Measurements from ENCODE around the gene STS. TPM values are rescaled to one million over a fixed set of nuclear protein-coding genes. Genes with fewer than 3 reads are reported as not detected.

Gene STS
- total RNA-seq, 1 donor from 2014 or later, result 3.9 TPM

- H3K36me3 ChIP-seq (ENCODE audit: insufficient read depth, low read length), result no peaks in the 10 kb centered on the region
- no peak overlapping the region for H3K27ac ChIP-seq (ENCODE audit: low read depth, low read length)
- H3K4me3 ChIP-seq (ENCODE audit: insufficient read depth, low read depth, low read length), result no peak overlapping the region
- TF ChIP-seq CTCF (IDR thresholded peaks at IDR 0.05; ENCODE audit: insufficient read depth, low read depth, low read length) (no peak), EZH2 (IDR thresholded peaks at IDR 0.05; ENCODE audit: insufficient read depth, low read length) (no peak)
- DNase-seq (ENCODE audit: low read depth), result no peak
- no peak overlapping the region for H3K4me2 ChIP-seq (ENCODE audit: low read length)
- no peaks in the 10 kb centered on the region for H3K27me3 Mint-ChIP-seq (ENCODE audit: low read depth, unreplicated experiment)
- H3K27me3 ChIP-seq (ENCODE audit: insufficient read depth, low read length), result no peaks in the 10 kb centered on the region
- no peaks in the 10 kb centered on the region for H3K36me3 Mint-ChIP-seq (ENCODE audit: low read depth, unreplicated experiment)
- H4K20me1 ChIP-seq (ENCODE audit: insufficient read depth, low read length), result no peaks in the 10 kb centered on the region
- H3K27ac Mint-ChIP-seq (ENCODE audit: unreplicated experiment), result no peak overlapping the region
- H3K4me1 ChIP-seq (ENCODE audit: insufficient read depth, low read length), result no peaks in the 10 kb centered on the region
- no peak for FAIRE-seq
- H2AFZ ChIP-seq (ENCODE audit: low read depth, low read length), result no peak overlapping the region
- no peaks in the 10 kb centered on the region for H3K79me2 ChIP-seq (ENCODE audit: insufficient read depth, low read length)
- no peaks in the 10 kb centered on the region for H3K9me3 Mint-ChIP-seq (ENCODE audit: unreplicated experiment)
- H3K9me3 ChIP-seq (ENCODE audit: insufficient read depth, low read depth, low read length), result no peaks in the 10 kb centered on the region
- no peak overlapping the region for H3K4me3 Mint-ChIP-seq (ENCODE audit: unreplicated experiment)
- H3K4me1 Mint-ChIP-seq (ENCODE audit: low read depth, unreplicated experiment), result peaks cover 4% of the 10 kb centered on the region
- H3K9ac ChIP-seq (ENCODE audit: low read length), result no peak overlapping the region
Measured at GRCh38 chrX:7190157-7190556, 42.6 kb downstream of the STS start.

GRCh38 chrX:7191681-7192110 lies 44.2 kb downstream of the STS start:
- Histone ChIP-seq H4K20me1 (ENCODE audit: insufficient read depth, low read length) (no peaks in the 10 kb centered on the region), H3K9me3 (ENCODE audit: insufficient read depth, low read depth, low read length) (no peaks in the 10 kb centered on the region), H3K27me3 (ENCODE audit: insufficient read depth, low read length) (no peaks in the 10 kb centered on the region), H3K27ac (ENCODE audit: low read depth, low read length) (no peak overlapping the region), H3K9ac (ENCODE audit: low read length) (no peak overlapping the region), H3K36me3 (ENCODE audit: insufficient read depth, low read length) (no peaks in the 10 kb centered on the region), H3K4me1 (ENCODE audit: insufficient read depth, low read length) (no peaks in the 10 kb centered on the region), H2AFZ (ENCODE audit: low read depth, low read length) (no peak overlapping the region), H3K4me2 (ENCODE audit: low read length) (no peak overlapping the region), H3K4me3 (ENCODE audit: insufficient read depth, low read depth, low read length) (no peak overlapping the region), H3K79me2 (ENCODE audit: insufficient read depth, low read length) (no peaks in the 10 kb centered on the region)
- H3K4me1 Mint-ChIP-seq (ENCODE audit: low read depth, unreplicated experiment), result peaks cover 4% of the 10 kb centered on the region
- no peak overlapping the region for H3K4me3 Mint-ChIP-seq (ENCODE audit: unreplicated experiment)
- no peak overlapping the region for H3K27ac Mint-ChIP-seq (ENCODE audit: unreplicated experiment)
- no peaks in the 10 kb centered on the region for H3K27me3 Mint-ChIP-seq (ENCODE audit: low read depth, unreplicated experiment)
- no peaks in the 10 kb centered on the region for H3K36me3 Mint-ChIP-seq (ENCODE audit: low read depth, unreplicated experiment)
- TF ChIP-seq EZH2 (IDR thresholded peaks at IDR 0.05; ENCODE audit: insufficient read depth, low read length) (no peak), CTCF (IDR thresholded peaks at IDR 0.05; ENCODE audit: insufficient read depth, low read depth, low read length) (no peak)
- FAIRE-seq (peak; percentile 94), DNase-seq (ENCODE audit: low read depth) (no peak)
- no peaks in the 10 kb centered on the region for H3K9me3 Mint-ChIP-seq (ENCODE audit: unreplicated experiment)

- Histone ChIP-seq H3K36me3 (ENCODE audit: insufficient read depth, low read length) (no peaks in the 10 kb centered on the region), H4K20me1 (ENCODE audit: insufficient read depth, low read length) (no peaks in the 10 kb centered on the region), H3K9ac (ENCODE audit: low read length) (no peak overlapping the region), H3K4me1 (ENCODE audit: insufficient read depth, low read length) (no peaks in the 10 kb centered on the region), H3K27ac (ENCODE audit: low read depth, low read length) (no peak overlapping the region), H3K4me3 (ENCODE audit: insufficient read depth, low read depth, low read length) (no peak overlapping the region), H3K9me3 (ENCODE audit: insufficient read depth, low read depth, low read length) (no peaks in the 10 kb centered on the region), H3K27me3 (ENCODE audit: insufficient read depth, low read length) (no peaks in the 10 kb centered on the region), H2AFZ (ENCODE audit: low read depth, low read length) (no peak overlapping the region), H3K79me2 (ENCODE audit: insufficient read depth, low read length) (no peaks in the 10 kb centered on the region), H3K4me2 (ENCODE audit: low read length) (no peak overlapping the region)
- DNase-seq (ENCODE audit: low read depth) (no peak), FAIRE-seq (peak; percentile 84)
- H3K36me3 Mint-ChIP-seq (ENCODE audit: low read depth, unreplicated experiment), result no peaks in the 10 kb centered on the region
- H3K4me1 Mint-ChIP-seq (ENCODE audit: low read depth, unreplicated experiment), result peaks cover 4% of the 10 kb centered on the region
- no peak overlapping the region for H3K27ac Mint-ChIP-seq (ENCODE audit: unreplicated experiment)
- no peaks in the 10 kb centered on the region for H3K9me3 Mint-ChIP-seq (ENCODE audit: unreplicated experiment)
- no peak for TF ChIP-seq EZH2 (IDR thresholded peaks at IDR 0.05; ENCODE audit: insufficient read depth, low read length)
- TF ChIP-seq CTCF (IDR thresholded peaks at IDR 0.05; ENCODE audit: insufficient read depth, low read depth, low read length), result no peak
- no peak overlapping the region for H3K4me3 Mint-ChIP-seq (ENCODE audit: unreplicated experiment)
- H3K27me3 Mint-ChIP-seq (ENCODE audit: low read depth, unreplicated experiment), result no peaks in the 10 kb centered on the region
Measured at GRCh38 chrX:7192871-7193270, 45.4 kb downstream of the STS start.

All from astrocyte (in vitro differentiated cells and primary cell).